Ramos (cell line): ENCODE results near the gene EMP3.

ENCODE experiments used
- in situ Hi-C: fragments of 300-500 bp; cut with MboI; formaldehyde crosslinking; loops from one replicate; pipeline ENCODE4 v1.14.3; 2022; ENCODE audit warnings: low sequenced_read_pairs; ENCODE audit not compliant: unreplicated experiment

The EMP3 gene

GRCh38 chr19:48310227-48310626 is 15.1 kb upstream of the EMP3 start:
- in situ Hi-C loops, result loop anchor here (10.0 kb wide), 1 partner anchor 275 kb away; no protein-coding TSS in a partner anchor

GRCh38 chr19:48311384-48311783 is 14.0 kb upstream of the EMP3 start:
- in situ Hi-C loops, result loop anchor here (10.0 kb wide), 1 partner anchor 273 kb away; no protein-coding TSS in a partner anchor

GRCh38 chr19:48315712-48316111 is 9.6 kb upstream of the EMP3 start:
- in situ Hi-C loops, result loop anchor here (10.0 kb wide), 1 partner anchor 269 kb away; no protein-coding TSS in a partner anchor

GRCh38 chr19:48317708-48317960 is 7.7 kb upstream of the EMP3 start:
- in situ Hi-C loops, result loop anchor here (10.0 kb wide), 1 partner anchor 267 kb away; no protein-coding TSS in a partner anchor

- in situ Hi-C loops, result loop anchor here (10.0 kb wide), 1 partner anchor 266 kb away; no protein-coding TSS in a partner anchor
Measured at GRCh38 chr19:48318286-48318987, 6.9 kb upstream of the EMP3 start.

- in situ Hi-C loops, result loop anchor here (10.0 kb wide), 1 partner anchor 265 kb away; no protein-coding TSS in a partner anchor
Measured at GRCh38 chr19:48319647-48320541, 5.5 kb upstream of the EMP3 start.

GRCh38 chr19:48321372-48321621 is 4.1 kb upstream of the EMP3 start:
- in situ Hi-C loops, result no loop called here

GRCh38 chr19:48321622-48322591 is 3.4 kb upstream of the EMP3 start:
- in situ Hi-C loops, result no loop called here

GRCh38 chr19:48329167-48329891 is 4.0 kb downstream of the EMP3 start:
- in situ Hi-C loops, result no loop called here

GRCh38 chr19:48330012-48330681 is 4.8 kb downstream of the EMP3 start:
- in situ Hi-C loops, result no loop called here

- in situ Hi-C loops, result no loop called here
Measured at GRCh38 chr19:48332351-48332661, 7.0 kb downstream of the EMP3 start.

- in situ Hi-C loops, result no loop called here
Measured at GRCh38 chr19:48332662-48333466, 7.5 kb downstream of the EMP3 start.

- in situ Hi-C loops, result no loop called here
Measured at GRCh38 chr19:48333467-48334384, 8.4 kb downstream of the EMP3 start.

- in situ Hi-C loops, result no loop called here
Measured at GRCh38 chr19:48338253-48338755, 13.0 kb downstream of the EMP3 start.

GRCh38 chr19:48338802-48339503 is 13.6 kb downstream of the EMP3 start:
- in situ Hi-C loops, result no loop called here

GRCh38 chr19:48340995-48341394 is 15.6 kb downstream of the EMP3 start:
- in situ Hi-C loops, result no loop called here
